ENCODE results near the gene SSR4.

DNA sequence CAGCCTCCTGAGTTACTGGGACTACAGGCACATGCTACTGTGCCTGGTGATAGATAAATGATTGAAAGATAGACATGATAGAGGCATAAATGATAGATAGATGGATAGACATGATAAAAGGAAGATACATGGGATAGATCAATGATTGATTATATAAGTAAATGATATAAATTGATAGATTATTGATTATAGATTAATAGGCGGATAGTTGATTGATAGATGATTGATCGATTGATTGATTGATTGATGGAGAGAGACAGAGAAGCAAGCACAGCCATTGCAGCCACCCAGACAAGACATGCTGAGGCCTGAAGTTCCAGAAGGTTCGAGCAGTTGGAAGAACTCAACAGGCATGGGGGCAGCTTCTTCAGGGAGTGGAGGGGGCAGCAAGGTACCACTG, 48.1 kb upstream of the SSR4 start:
- TF ChIP-seq, protein P1, sequence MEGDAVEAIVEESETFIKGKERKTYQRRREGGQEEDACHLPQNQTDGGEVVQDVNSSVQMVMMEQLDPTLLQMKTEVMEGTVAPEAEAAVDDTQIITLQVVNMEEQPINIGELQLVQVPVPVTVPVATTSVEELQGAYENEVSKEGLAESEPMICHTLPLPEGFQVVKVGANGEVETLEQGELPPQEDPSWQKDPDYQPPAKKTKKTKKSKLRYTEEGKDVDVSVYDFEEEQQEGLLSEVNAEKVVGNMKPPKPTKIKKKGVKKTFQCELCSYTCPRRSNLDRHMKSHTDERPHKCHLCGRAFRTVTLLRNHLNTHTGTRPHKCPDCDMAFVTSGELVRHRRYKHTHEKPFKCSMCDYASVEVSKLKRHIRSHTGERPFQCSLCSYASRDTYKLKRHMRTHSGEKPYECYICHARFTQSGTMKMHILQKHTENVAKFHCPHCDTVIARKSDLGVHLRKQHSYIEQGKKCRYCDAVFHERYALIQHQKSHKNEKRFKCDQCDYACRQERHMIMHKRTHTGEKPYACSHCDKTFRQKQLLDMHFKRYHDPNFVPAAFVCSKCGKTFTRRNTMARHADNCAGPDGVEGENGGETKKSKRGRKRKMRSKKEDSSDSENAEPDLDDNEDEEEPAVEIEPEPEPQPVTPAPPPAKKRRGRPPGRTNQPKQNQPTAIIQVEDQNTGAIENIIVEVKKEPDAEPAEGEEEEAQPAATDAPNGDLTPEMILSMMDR (IDR thresholded peaks at IDR 0.05; ENCODE audit: low read length): no peak
- TF ChIP-seq EZH2 (optimal IDR thresholded peaks at IDR 0.05; ENCODE audit: low read depth, low read length) (no peak), EZH2phosphoT487 (IDR thresholded peaks at IDR 0.05; ENCODE audit: low read length) (no peak)
